PC-9 (cell line): ENCODE data around the gene SLC25A21. TPM values are rescaled to one million over a fixed set of nuclear protein-coding genes. Genes with fewer than 3 reads are reported as not detected.
A peak's percentile ranks its signal among the peaks of the same experiment; 100 is the strongest.

Experiments
- BruUV-seq: library from RNA; stranded (reverse); fragments of 400-500 nt; replicated peaks from 2 replicates; lab custom pipeline; 2021; lab: Mats Ljungman, UMichigan
- CTCF ChIA-PET: fragments of 300-600 bp; sonication (Branson Sonifier 250); formaldehyde crosslinking; loops from one replicate; lab custom pipeline; 2022; ENCODE audit warnings: antibody characterized with exemption; lab: Charles Lee
- POLR2A ChIA-PET: fragments of 300-600 bp; sonication (Branson Sonifier 250); formaldehyde crosslinking; loops from one replicate; lab custom pipeline; 2022; ENCODE audit warnings: antibody characterized with exemption; ENCODE audit not compliant: unreplicated experiment; lab: Charles Lee
- DNase-seq, 2 experiments: peaks; one replicate each; pipeline versions ENCODE4 v3.0.0 to v3.0.0-alpha.2; 2015 to 2022; ENCODE audit warnings: mixed read lengths in 1 of 2
- H2AFZ ChIP-seq: fragments of 200-600 bp; sonication (generic); 2 replicates; pipeline ENCODE4 v1.8.1; 2017; ENCODE audit warnings: antibody characterized with exemption
- H3F3A ChIP-seq: fragments of 200-600 bp; sonication (generic); 2 replicates; pipeline ENCODE4 v1.8.1; 2017; ENCODE audit warnings: antibody characterized with exemption, mild to moderate bottlenecking, low read depth; ENCODE audit not compliant: insufficient read depth
- H3K27ac ChIP-seq: fragments of 200-600 bp; sonication (generic); 2 replicates; pipeline ENCODE4 v1.6.1; 2016; ENCODE audit warnings: mixed run types
- H3K27me3 ChIP-seq: fragments of 200-600 bp; sonication (generic); 2 replicates; pipeline ENCODE4 v1.6.1; 2016; ENCODE audit warnings: low read depth, mixed run types; ENCODE audit not compliant: insufficient read depth
- H3K36me3 ChIP-seq: fragments of 200-600 bp; sonication (generic); 2 replicates; pipeline ENCODE4 v1.6.1; 2016; ENCODE audit warnings: low read depth, mixed run types
- H3K4me1 ChIP-seq: fragments of 200-600 bp; sonication (generic); replicated peaks from 2 replicates; pipeline ENCODE4 v1.6.1; 2016; ENCODE audit warnings: mixed run types; ENCODE audit not compliant: insufficient read depth
- H3K4me2 ChIP-seq: fragments of 200-600 bp; sonication (generic); 2 replicates; pipeline ENCODE4 v1.6.1; 2017; ENCODE audit warnings: mixed run types
- H3K4me3 ChIP-seq: fragments of 200-600 bp; sonication (generic); 2 replicates; pipeline ENCODE4 v1.6.1; 2016; ENCODE audit warnings: mixed run types
- H3K79me2 ChIP-seq: fragments of 200-600 bp; sonication (generic); 2 replicates; pipeline ENCODE4 v1.6.1; 2017; ENCODE audit warnings: low read depth, mixed run types
- H3K9me2 ChIP-seq: fragments of 200-600 bp; sonication (generic); 2 replicates; pipeline ENCODE4 v1.8.1; 2017; ENCODE audit warnings: mild to moderate bottlenecking; ENCODE audit not compliant: insufficient read depth
- H3K9me3 ChIP-seq: fragments of 200-600 bp; sonication (generic); 2 replicates; pipeline ENCODE4 v1.8.1; 2016; ENCODE audit warnings: low read depth; ENCODE audit not compliant: insufficient read depth
- H4K20me1 ChIP-seq: fragments of 200-600 bp; sonication (generic); 2 replicates; pipeline ENCODE4 v1.8.1; 2017; ENCODE audit not compliant: insufficient read depth
- EZH2 ChIP-seq: fragments of 200-600 bp; sonication (generic); IDR thresholded peaks from 2 replicates; pipeline ENCODE4 v1.8.0; 2017; ENCODE audit warnings: antibody characterized with exemption, low read depth
- intact Hi-C: fragments of 100-400 bp; cut with micrococcal nuclease; formaldehyde crosslinking; loops from one replicate; pipeline ENCODE4 v1.10.0; 2022; ENCODE audit not compliant: unreplicated experiment
- total RNA-seq: library from RNA; stranded (reverse); gene quantifications from 2 replicates; pipeline ENCODE4 v1.2.3, GENCODE V29; 2021
- TF ChIP-seq, protein P1 (sequence below): fragments of 200-600 bp; sonication (generic); conservative IDR thresholded peaks from 2 replicates; pipeline ENCODE4 v1.6.1; 2017; ENCODE audit warnings: mixed run types, antibody characterized with exemption, mild to moderate bottlenecking, moderate library complexity

SLC25A21 gene
- total RNA-seq, 1 experiment from 2014 or later: 3.2 TPM

GRCh38 chr14:36781897-36782296, 390.5 kb downstream of the SLC25A21 start:
- no peak overlapping the region for H2AFZ ChIP-seq
- H3K27ac ChIP-seq: no peak overlapping the region
- TF ChIP-seq EZH2: no peak
- TF ChIP-seq, protein P1, sequence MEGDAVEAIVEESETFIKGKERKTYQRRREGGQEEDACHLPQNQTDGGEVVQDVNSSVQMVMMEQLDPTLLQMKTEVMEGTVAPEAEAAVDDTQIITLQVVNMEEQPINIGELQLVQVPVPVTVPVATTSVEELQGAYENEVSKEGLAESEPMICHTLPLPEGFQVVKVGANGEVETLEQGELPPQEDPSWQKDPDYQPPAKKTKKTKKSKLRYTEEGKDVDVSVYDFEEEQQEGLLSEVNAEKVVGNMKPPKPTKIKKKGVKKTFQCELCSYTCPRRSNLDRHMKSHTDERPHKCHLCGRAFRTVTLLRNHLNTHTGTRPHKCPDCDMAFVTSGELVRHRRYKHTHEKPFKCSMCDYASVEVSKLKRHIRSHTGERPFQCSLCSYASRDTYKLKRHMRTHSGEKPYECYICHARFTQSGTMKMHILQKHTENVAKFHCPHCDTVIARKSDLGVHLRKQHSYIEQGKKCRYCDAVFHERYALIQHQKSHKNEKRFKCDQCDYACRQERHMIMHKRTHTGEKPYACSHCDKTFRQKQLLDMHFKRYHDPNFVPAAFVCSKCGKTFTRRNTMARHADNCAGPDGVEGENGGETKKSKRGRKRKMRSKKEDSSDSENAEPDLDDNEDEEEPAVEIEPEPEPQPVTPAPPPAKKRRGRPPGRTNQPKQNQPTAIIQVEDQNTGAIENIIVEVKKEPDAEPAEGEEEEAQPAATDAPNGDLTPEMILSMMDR: no peak
- H3K4me1 ChIP-seq: no peaks in the 10 kb centered on the region
- ChIA-PET CTCF (no interaction called here), POLR2A (no interaction called here)
- H3K4me2 ChIP-seq: no peak overlapping the region
- no peak for DNase-seq
- 0 out of 2 replicates have a peak, but pooled peaks cover 4% of the 10 kb centered on the region for H3K9me3 ChIP-seq
- H3K79me2 ChIP-seq: no peaks in the 10 kb centered on the region
- no peaks in the 10 kb centered on the region for H4K20me1 ChIP-seq
- intact Hi-C loops: no loop called here
- no peaks in the 10 kb centered on the region for H3K27me3 ChIP-seq
- no peaks in the 10 kb centered on the region for H3K36me3 ChIP-seq
- no peaks in the 10 kb centered on the region for H3K9me2 ChIP-seq
- no peak overlapping the region for H3K4me3 ChIP-seq
- BruUV-seq: no TSS peak
- H3F3A ChIP-seq: no peaks in the 10 kb centered on the region

- no peak overlapping the region for H3K4me3 ChIP-seq
- H3K36me3 ChIP-seq: no peaks in the 10 kb centered on the region
- H3K9me2 ChIP-seq: no peaks in the 10 kb centered on the region
- H3K79me2 ChIP-seq: no peaks in the 10 kb centered on the region
- no TSS peak for BruUV-seq
- H2AFZ ChIP-seq: no peak overlapping the region
- CTCF ChIA-PET: interaction anchor here (0.6 kb wide), 1 partner anchor 220 kb away, joined by 3 read pairs; no protein-coding TSS in a partner anchor
- no peaks in the 10 kb centered on the region for H4K20me1 ChIP-seq
- H3K27ac ChIP-seq: no peak overlapping the region
- H3K9me3 ChIP-seq: no peaks in the 10 kb centered on the region
- POLR2A ChIA-PET: no interaction called here
- H3F3A ChIP-seq: peaks cover 18% of the 10 kb centered on the region
- H3K27me3 ChIP-seq: no peaks in the 10 kb centered on the region
- intact Hi-C loops: loop anchor here (2.0 to 5.0 kb wide), 3 partner anchors 169 to 343 kb away; no protein-coding TSS in a partner anchor
- peak in 1 of 2 experiments; percentile 54 for DNase-seq
- TF ChIP-seq, protein P1: no peak
- TF ChIP-seq EZH2: no peak
- peaks cover 43% of the 10 kb centered on the region for H3K4me1 ChIP-seq
- no peak overlapping the region for H3K4me2 ChIP-seq
These were observed 398.8 kb downstream of the SLC25A21 start for GRCh38 chr14:36773558-36773957.

DNA sequence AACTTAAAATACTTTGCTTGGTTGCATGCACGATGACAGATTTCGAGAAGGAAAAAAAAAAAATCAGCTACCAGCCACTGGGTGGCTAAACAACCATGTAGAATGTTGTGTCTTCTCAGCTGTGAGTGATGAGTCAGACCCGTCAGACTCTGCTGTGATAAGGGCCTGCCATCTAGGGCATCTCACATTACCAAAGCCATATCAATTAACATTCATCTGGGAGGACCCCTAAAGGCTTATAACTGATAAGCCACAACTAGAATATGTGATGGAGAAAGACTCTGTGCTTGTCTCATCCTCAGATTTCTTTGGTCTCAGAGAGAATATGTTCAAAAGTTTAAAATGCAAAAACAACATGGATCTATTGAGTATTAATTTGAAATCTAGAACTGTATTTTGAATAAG, 399.3 kb downstream of the SLC25A21 start:
- Histone ChIP-seq H3K9me2 (no peaks in the 10 kb centered on the region), H3K4me2 (no peak overlapping the region), H3K27me3 (no peaks in the 10 kb centered on the region), H3K4me3 (no peak overlapping the region), H2AFZ (no peak overlapping the region), H4K20me1 (no peaks in the 10 kb centered on the region), H3K4me1 (peaks cover 47% of the 10 kb centered on the region), H3K36me3 (no peaks in the 10 kb centered on the region), H3F3A (peaks cover 20% of the 10 kb centered on the region), H3K27ac (no peak overlapping the region), H3K79me2 (no peaks in the 10 kb centered on the region), H3K9me3 (no peaks in the 10 kb centered on the region)
- no peak for TF ChIP-seq EZH2
- TF ChIP-seq, protein P1: peak; percentile 28; the same call in 1 of the 2 replicates
- no TSS peak for BruUV-seq
- ChIA-PET CTCF (interaction anchor here (0.5 to 1.2 kb wide), 4 partner anchors 163 to 425 kb away, joined by 3 to 18 read pairs (median 4); no protein-coding TSS in a partner anchor), POLR2A (no interaction called here)
- intact Hi-C loops: loop anchor here (2.0 to 5.0 kb wide), 3 partner anchors 169 to 344 kb away; no protein-coding TSS in a partner anchor
- peak; percentile 18 to 57 for DNase-seq
